ENCODE results near the gene EHMT1. TPM values are rescaled to one million over a fixed set of nuclear protein-coding genes. Genes with fewer than 3 reads are reported as not detected.
A peak's percentile ranks its signal among the peaks of the same experiment; 100 is the strongest.

The EHMT1 gene
- total and polyA plus RNA-seq, 10 of the 15 experiments (the other 5 are each of a cell fraction or from before 2014, with no cell fraction given) = 2.9 to 100 (median 48.1) TPM

DNA sequence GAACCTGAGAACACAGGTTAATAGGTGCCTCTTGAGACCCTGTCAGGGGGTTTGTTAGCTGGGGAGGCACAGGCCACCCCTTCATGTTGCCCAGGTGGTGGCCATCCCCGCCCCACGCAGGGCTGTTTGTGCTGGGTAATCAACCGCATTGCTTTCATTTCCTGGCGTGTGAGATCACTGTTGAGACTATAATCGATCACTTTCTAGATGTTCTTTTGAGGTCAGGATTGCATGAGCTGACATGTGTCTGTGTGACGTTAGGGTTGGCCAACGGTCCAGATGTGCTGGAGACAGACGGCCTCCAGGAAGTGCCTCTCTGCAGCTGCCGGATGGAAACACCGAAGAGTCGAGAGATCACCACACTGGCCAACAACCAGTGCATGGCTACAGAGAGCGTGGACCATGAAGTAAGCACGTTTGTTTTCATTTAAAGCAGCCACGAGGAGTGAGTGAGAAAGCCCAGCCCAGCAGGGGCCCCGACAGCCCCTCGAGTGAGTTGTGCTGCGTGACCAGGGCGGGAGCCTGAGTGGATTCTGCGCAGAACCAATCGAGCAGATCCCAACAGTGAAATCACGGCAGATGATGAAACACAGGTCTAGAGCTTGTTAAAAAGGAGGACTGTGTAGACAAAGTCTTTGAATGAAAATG, 143.7 kb downstream of the EHMT1 start:
- POLR2A ChIA-PET = interaction anchor here (0.6 to 7.4 kb wide), 3 partner anchors 18 to 141 kb away, joined by 3 to 59 read pairs (median 3); no protein-coding TSS in a partner anchor
- peaks cover 27% of the 10 kb centered on the region for H3K79me2 ChIP-seq (ENCODE audit: control insufficient read depth, insufficient read depth, low read length)
- H3K36me3 ChIP-seq (ENCODE audit: control insufficient read depth in 2 of 2, insufficient read depth in 2 of 2, low read length in 1 of 2) = peaks cover 35 to 44% of the 10 kb centered on the region in 2 experiments
- peak overlapping the region; percentile 8; the same call in 1 of the 2 replicates for H2AFZ ChIP-seq (ENCODE audit: control insufficient read depth, low read depth, low read length)
- in situ Hi-C loops (cut with MboI) (no loop called here), intact Hi-C loops (cut with micrococcal nuclease; ENCODE audit: unreplicated experiment) (loop anchor here (1.0 kb wide), 1 partner anchor 16 kb away; no protein-coding TSS in a partner anchor)
- H3K27me3 ChIP-seq (replicated peaks in 1 of 2; ENCODE audit: control insufficient read depth in 2 of 2, insufficient read depth in 2 of 2, low read length in 1 of 2) = no peaks in the 10 kb centered on the region
- 23% methylated on average over 21 of the region's 21 CpGs for WGBS (ENCODE audit: insufficient coverage, insufficient replicate concordance, low lambda C conversion rate, missing lambda C conversion rate)
- no peaks in the 10 kb centered on the region for H4K20me1 ChIP-seq (ENCODE audit: control insufficient read depth, insufficient read depth)
- peak overlapping the region; percentile 41 for H3K9ac ChIP-seq (ENCODE audit: control insufficient read depth, insufficient read depth, low read length)
- RAD21 ChIA-PET (ENCODE audit: unreplicated experiment) = interaction anchor here (1.0 to 7.1 kb wide), 6 partner anchors 14 to 81 kb away, joined by 3 to 65 read pairs (median 4); no protein-coding TSS in a partner anchor
- peak; percentile 89 for DNase-seq (ENCODE audit: low read depth, low spot score)
- SMC1A ChIA-PET (ENCODE audit: uncharacterized antibody, unreplicated experiment) = interaction anchor here (0.7 to 2.8 kb wide), 6 partner anchors 13 to 238 kb away, joined by 3 to 32 read pairs (median 6); no protein-coding TSS in a partner anchor
- BruUV-seq (replicated peaks) = TSS peak; percentile 55
- H3K4me3 ChIP-seq = no peak overlapping the region; the same call in 1 of the 2 replicates
- ATAC-seq = peak; percentile 68
- FAIRE-seq = peak; percentile 89
- H3K4me2 ChIP-seq (ENCODE audit: control insufficient read depth, insufficient read depth) = peak overlapping the region; percentile 86
- CTCF ChIA-PET = interaction anchor here (0.6 to 2.5 kb wide), 8 partner anchors 10 to 91 kb away, joined by 3 to 23 read pairs (median 4); no protein-coding TSS in a partner anchor
- peak overlapping the region; percentile 96 for H3K27ac ChIP-seq (ENCODE audit: control insufficient read depth, insufficient read depth)
- H3K9me3 ChIP-seq (replicated peaks; ENCODE audit: control insufficient read depth, insufficient read depth, low read length) = peaks cover 11% of the 10 kb centered on the region; the same call in 2 of the 3 replicates
- peaks cover 59% of the 10 kb centered on the region for H3K4me1 ChIP-seq (ENCODE audit: control insufficient read depth, insufficient read depth, low read length)
- TF ChIP-seq JUND (IDR thresholded peaks at IDR 0.05; ENCODE audit: low read depth, low read length) (no peak), IRF4 (IDR thresholded peaks at IDR 0.05; ENCODE audit: low read depth, low read length) (peak; percentile 47), JUNB (IDR thresholded peaks at IDR 0.05) (0 out of 2 replicates have a peak, but pooled peaks have one; percentile 53), NR2C2 (IDR thresholded peaks at IDR 0.05; ENCODE audit: borderline replicate concordance, control insufficient read depth, insufficient read length, low read depth) (no peak), POLR2AphosphoS5 (IDR thresholded peaks at IDR 0.05; ENCODE audit: low read length) (no peak; the same call in 1 of the 2 replicates), SREBF2 (IDR thresholded peaks at IDR 0.05; ENCODE audit: low read length) (no peak), RBBP5 (conservative IDR thresholded peaks at IDR 0.05) (no peak), NFYA (IDR thresholded peaks at IDR 0.05; ENCODE audit: borderline replicate concordance, low read depth, low read length) (no peak)
- TF ChIP-seq, protein P1, sequence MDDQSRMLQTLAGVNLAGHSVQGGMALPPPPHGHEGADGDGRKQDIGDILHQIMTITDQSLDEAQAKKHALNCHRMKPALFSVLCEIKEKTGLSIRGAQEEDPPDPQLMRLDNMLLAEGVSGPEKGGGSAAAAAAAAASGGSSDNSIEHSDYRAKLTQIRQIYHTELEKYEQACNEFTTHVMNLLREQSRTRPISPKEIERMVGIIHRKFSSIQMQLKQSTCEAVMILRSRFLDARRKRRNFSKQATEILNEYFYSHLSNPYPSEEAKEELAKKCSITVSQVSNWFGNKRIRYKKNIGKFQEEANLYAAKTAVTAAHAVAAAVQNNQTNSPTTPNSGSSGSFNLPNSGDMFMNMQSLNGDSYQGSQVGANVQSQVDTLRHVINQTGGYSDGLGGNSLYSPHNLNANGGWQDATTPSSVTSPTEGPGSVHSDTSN (IDR thresholded peaks at IDR 0.05; ENCODE audit: insufficient replicate concordance, low read depth, low read length) = peak; percentile 78
- TF ChIP-seq, protein P2, sequence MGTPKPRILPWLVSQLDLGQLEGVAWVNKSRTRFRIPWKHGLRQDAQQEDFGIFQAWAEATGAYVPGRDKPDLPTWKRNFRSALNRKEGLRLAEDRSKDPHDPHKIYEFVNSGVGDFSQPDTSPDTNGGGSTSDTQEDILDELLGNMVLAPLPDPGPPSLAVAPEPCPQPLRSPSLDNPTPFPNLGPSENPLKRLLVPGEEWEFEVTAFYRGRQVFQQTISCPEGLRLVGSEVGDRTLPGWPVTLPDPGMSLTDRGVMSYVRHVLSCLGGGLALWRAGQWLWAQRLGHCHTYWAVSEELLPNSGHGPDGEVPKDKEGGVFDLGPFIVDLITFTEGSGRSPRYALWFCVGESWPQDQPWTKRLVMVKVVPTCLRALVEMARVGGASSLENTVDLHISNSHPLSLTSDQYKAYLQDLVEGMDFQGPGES (IDR thresholded peaks at IDR 0.05) = no peak
- TF ChIP-seq, protein P3, sequence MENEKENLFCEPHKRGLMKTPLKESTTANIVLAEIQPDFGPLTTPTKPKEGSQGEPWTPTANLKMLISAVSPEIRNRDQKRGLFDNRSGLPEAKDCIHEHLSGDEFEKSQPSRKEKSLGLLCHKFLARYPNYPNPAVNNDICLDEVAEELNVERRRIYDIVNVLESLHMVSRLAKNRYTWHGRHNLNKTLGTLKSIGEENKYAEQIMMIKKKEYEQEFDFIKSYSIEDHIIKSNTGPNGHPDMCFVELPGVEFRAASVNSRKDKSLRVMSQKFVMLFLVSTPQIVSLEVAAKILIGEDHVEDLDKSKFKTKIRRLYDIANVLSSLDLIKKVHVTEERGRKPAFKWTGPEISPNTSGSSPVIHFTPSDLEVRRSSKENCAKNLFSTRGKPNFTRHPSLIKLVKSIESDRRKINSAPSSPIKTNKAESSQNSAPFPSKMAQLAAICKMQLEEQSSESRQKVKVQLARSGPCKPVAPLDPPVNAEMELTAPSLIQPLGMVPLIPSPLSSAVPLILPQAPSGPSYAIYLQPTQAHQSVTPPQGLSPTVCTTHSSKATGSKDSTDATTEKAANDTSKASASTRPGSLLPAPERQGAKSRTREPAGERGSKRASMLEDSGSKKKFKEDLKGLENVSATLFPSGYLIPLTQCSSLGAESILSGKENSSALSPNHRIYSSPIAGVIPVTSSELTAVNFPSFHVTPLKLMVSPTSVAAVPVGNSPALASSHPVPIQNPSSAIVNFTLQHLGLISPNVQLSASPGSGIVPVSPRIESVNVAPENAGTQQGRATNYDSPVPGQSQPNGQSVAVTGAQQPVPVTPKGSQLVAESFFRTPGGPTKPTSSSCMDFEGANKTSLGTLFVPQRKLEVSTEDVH (IDR thresholded peaks at IDR 0.05; ENCODE audit: low read depth, partially characterized antibody) = no peak
- TF ChIP-seq, protein P4, sequence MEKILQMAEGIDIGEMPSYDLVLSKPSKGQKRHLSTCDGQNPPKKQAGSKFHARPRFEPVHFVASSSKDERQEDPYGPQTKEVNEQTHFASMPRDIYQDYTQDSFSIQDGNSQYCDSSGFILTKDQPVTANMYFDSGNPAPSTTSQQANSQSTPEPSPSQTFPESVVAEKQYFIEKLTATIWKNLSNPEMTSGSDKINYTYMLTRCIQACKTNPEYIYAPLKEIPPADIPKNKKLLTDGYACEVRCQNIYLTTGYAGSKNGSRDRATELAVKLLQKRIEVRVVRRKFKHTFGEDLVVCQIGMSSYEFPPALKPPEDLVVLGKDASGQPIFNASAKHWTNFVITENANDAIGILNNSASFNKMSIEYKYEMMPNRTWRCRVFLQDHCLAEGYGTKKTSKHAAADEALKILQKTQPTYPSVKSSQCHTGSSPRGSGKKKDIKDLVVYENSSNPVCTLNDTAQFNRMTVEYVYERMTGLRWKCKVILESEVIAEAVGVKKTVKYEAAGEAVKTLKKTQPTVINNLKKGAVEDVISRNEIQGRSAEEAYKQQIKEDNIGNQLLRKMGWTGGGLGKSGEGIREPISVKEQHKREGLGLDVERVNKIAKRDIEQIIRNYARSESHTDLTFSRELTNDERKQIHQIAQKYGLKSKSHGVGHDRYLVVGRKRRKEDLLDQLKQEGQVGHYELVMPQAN (conservative IDR thresholded peaks at IDR 0.05) = no peak
- TF ChIP-seq, protein P5, sequence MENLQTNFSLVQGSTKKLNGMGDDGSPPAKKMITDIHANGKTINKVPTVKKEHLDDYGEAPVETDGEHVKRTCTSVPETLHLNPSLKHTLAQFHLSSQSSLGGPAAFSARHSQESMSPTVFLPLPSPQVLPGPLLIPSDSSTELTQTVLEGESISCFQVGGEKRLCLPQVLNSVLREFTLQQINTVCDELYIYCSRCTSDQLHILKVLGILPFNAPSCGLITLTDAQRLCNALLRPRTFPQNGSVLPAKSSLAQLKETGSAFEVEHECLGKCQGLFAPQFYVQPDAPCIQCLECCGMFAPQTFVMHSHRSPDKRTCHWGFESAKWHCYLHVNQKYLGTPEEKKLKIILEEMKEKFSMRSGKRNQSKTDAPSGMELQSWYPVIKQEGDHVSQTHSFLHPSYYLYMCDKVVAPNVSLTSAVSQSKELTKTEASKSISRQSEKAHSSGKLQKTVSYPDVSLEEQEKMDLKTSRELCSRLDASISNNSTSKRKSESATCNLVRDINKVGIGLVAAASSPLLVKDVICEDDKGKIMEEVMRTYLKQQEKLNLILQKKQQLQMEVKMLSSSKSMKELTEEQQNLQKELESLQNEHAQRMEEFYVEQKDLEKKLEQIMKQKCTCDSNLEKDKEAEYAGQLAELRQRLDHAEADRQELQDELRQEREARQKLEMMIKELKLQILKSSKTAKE (IDR thresholded peaks at IDR 0.05; ENCODE audit: low read depth, poor library complexity, severe bottlenecking) = peak; percentile 69

Measured in GM12878 (cell line).